HCT116 (cell line): ENCODE measurements around the gene RIPOR3. TPM values are rescaled to one million over a fixed set of nuclear protein-coding genes. Genes with fewer than 3 reads are reported as not detected.
A peak's percentile ranks its signal among the peaks of the same experiment; 100 is the strongest.

ENCODE experiments used
- ATAC-seq: fragments of 200-7000 bp; cut with Tn5 transposase; 2 replicates; pipeline ENCODE4 v1.9.1; 2020; ENCODE audit warnings: mild to moderate bottlenecking, moderate library complexity
- BruUV-seq: library from RNA; stranded (reverse); fragments of 400-500 nt; replicated peaks from 2 replicates; lab custom pipeline; 2021; lab: Mats Ljungman, UMichigan
- CTCF ChIA-PET: fragments of 300-600 bp; sonication (Branson Sonifier 250); formaldehyde crosslinking; loops from one replicate; lab custom pipeline; 2021; ENCODE audit warnings: antibody characterized with exemption; lab: Charles Lee
- POLR2A ChIA-PET: fragments of 300-600, 350-600 bp; sonication (Branson Sonifier 250); formaldehyde crosslinking; loops from one replicate; lab custom pipeline; 2021; ENCODE audit warnings: antibody characterized with exemption; lab: Charles Lee
- RAD21 ChIA-PET, 2 experiments: fragments of 300-600 bp; sonication (Branson Sonifier 250); formaldehyde crosslinking; loops; one replicate each; lab custom pipeline; 2023; ENCODE audit warnings: low total read pairs in 2 of 2; ENCODE audit not compliant: uncharacterized antibody in 2 of 2, unreplicated experiment in 2 of 2, low non-redundant PET in 1 of 2; lab: Charles Lee
- DNase-seq: peaks from one replicate; pipeline ENCODE4 v3.0.0-alpha.2; 2010; ENCODE audit warnings: low read depth, low spot score
- H2AFZ ChIP-seq: fragments of 200-600 bp; shearing (Covaris generic), sonication (generic); 2 replicates; pipeline ENCODE4 v1.6.1; 2017; ENCODE audit warnings: low read depth, mixed run types, mixed read lengths, antibody characterized with exemption, low read length; ENCODE audit not compliant: poor library complexity, severe bottlenecking
- H3K27ac ChIP-seq: 2 replicates; pipeline ENCODE4 v1.5.1; 2012; ENCODE audit warnings: low read depth, low read length
- H3K27me3 ChIP-seq: fragments of 200-600 bp; sonication (generic); 2 replicates; pipeline ENCODE4 v1.6.1; 2016; ENCODE audit warnings: mixed run types, low read length, mixed read lengths; ENCODE audit not compliant: insufficient read depth
- H3K36me3 ChIP-seq, 2 experiments: fragments of 200-500 bp in 1 of 2; fragments of 200-600 bp in 1 of 2; sonication (Bioruptor generic) in 1 of 2; sonication (generic) in 1 of 2; 2 replicates each; pipeline versions ENCODE4 v1.5.1 to v1.6.1; 2014 to 2016; ENCODE audit warnings: low read length in 2 of 2, inconsistent platforms in 1 of 2, mixed read lengths in 1 of 2, mixed run types in 1 of 2; ENCODE audit not compliant: insufficient read depth in 2 of 2, control insufficient read depth in 1 of 2
- H3K4me1 ChIP-seq, 2 experiments: fragments of 200-600 bp in 1 of 2; sonication (generic) in 1 of 2; 2 replicates each; pipeline versions ENCODE4 v1.5.1 to v1.6.1; 2012 to 2017; ENCODE audit warnings: low read length in 2 of 2, inconsistent platforms in 1 of 2, mild to moderate bottlenecking in 1 of 2, mixed read lengths in 1 of 2, mixed run types in 1 of 2, moderate library complexity in 1 of 2; ENCODE audit not compliant: insufficient read depth in 2 of 2, control insufficient read depth in 1 of 2
- H3K4me2 ChIP-seq: fragments of 200-600 bp; sonication (generic); 2 replicates; pipeline ENCODE4 v1.6.1; 2017; ENCODE audit warnings: mixed run types, low read length, mixed read lengths
- H3K4me3 ChIP-seq, 2 experiments: fragments of 200-600 bp in 1 of 2; sonication (generic) in 1 of 2; replicated peaks in 1 of 2; 2 replicates each; pipeline ENCODE4 v1.5.1; 2011 to 2016; ENCODE audit warnings: low read length in 2 of 2, control low read depth in 1 of 2, low read depth in 1 of 2, mild to moderate bottlenecking in 1 of 2, mixed read lengths in 1 of 2, mixed run types in 1 of 2
- H3K79me2 ChIP-seq: fragments of 200-600 bp; sonication (generic); 2 replicates; pipeline ENCODE4 v1.6.1; 2017; ENCODE audit warnings: mild to moderate bottlenecking, mixed run types, low read length, moderate library complexity, mixed read lengths; ENCODE audit not compliant: insufficient read depth
- H3K9ac ChIP-seq: fragments of 200-600 bp; sonication (generic); 2 replicates; pipeline ENCODE4 v1.6.1; 2016; ENCODE audit warnings: low read length, mixed read lengths
- H3K9me2 ChIP-seq: fragments of 200-600 bp; sonication (generic), shearing (Covaris generic); 2 replicates; pipeline ENCODE4 v1.6.1; 2017; ENCODE audit warnings: mixed run types, mild to moderate bottlenecking, moderate library complexity; ENCODE audit not compliant: insufficient read depth
- H3K9me3 ChIP-seq, 2 experiments: fragments of 200-500 bp in 1 of 2; fragments of 200-600 bp in 1 of 2; sonication (Bioruptor generic) in 1 of 2; sonication (generic) in 1 of 2; 2 replicates each; pipeline ENCODE4 v1.6.1; 2014 to 2017; ENCODE audit warnings: low read length in 2 of 2, mixed read lengths in 2 of 2, inconsistent platforms in 1 of 2, low read depth in 1 of 2, mild to moderate bottlenecking in 1 of 2, mixed run types in 1 of 2, moderate library complexity in 1 of 2; ENCODE audit not compliant: control insufficient read depth in 1 of 2, insufficient read depth in 1 of 2
- H4K20me1 ChIP-seq: fragments of 200-600 bp; sonication (generic), shearing (Covaris generic); 2 replicates; pipeline ENCODE4 v1.6.1; 2017; ENCODE audit warnings: mixed run types, mild to moderate bottlenecking, moderate library complexity; ENCODE audit not compliant: insufficient read depth
- CEBPB ChIP-seq: IDR thresholded peaks from 2 replicates; pipeline ENCODE4 v1.6.1; 2012; ENCODE audit warnings: low read depth
- ELF1 ChIP-seq: IDR thresholded peaks from 2 replicates; pipeline ENCODE4 v1.6.1; 2012; ENCODE audit warnings: low read depth, borderline replicate concordance
- EZH2 ChIP-seq: fragments of 200-600 bp; sonication (generic); IDR thresholded peaks from 2 replicates; pipeline ENCODE4 v1.6.1; 2017; ENCODE audit warnings: antibody characterized with exemption, mixed run types
- FOSL1 ChIP-seq: IDR thresholded peaks from 2 replicates; pipeline ENCODE4 v1.6.1; 2012; ENCODE audit warnings: low read depth
- JUND ChIP-seq: IDR thresholded peaks from 2 replicates; pipeline ENCODE4 v1.6.1; 2012
- MAX ChIP-seq: IDR thresholded peaks from 2 replicates; pipeline ENCODE4 v1.6.1; 2012
- POLR2A ChIP-seq: IDR thresholded peaks from 2 replicates; pipeline ENCODE4 v1.7.0; 2011; ENCODE audit warnings: borderline replicate concordance; ENCODE audit not compliant: insufficient read depth, insufficient read length; ENCODE audit errors: extremely low read depth
- POLR2AphosphoS5 ChIP-seq: IDR thresholded peaks from 2 replicates; pipeline ENCODE4 v1.6.1; 2011; ENCODE audit warnings: mild to moderate bottlenecking, low read depth, low read length, moderate library complexity
- RAD21 ChIP-seq: IDR thresholded peaks from 2 replicates; pipeline ENCODE4 v1.6.1; 2012; ENCODE audit warnings: low read depth, mild to moderate bottlenecking
- REST ChIP-seq: IDR thresholded peaks from 2 replicates; pipeline ENCODE4 v1.6.1; 2012; ENCODE audit warnings: low read depth
- SIN3A ChIP-seq: IDR thresholded peaks from 2 replicates; pipeline ENCODE4 v1.6.1; 2012; ENCODE audit warnings: low read depth
- SP1 ChIP-seq: IDR thresholded peaks from 2 replicates; pipeline ENCODE4 v1.6.1; 2012; ENCODE audit warnings: low read depth
- TCF7L2 ChIP-seq: IDR thresholded peaks from 2 replicates; pipeline ENCODE4 v1.7.0; 2011; ENCODE audit warnings: borderline replicate concordance, inconsistent platforms; ENCODE audit not compliant: insufficient read depth, insufficient read length; ENCODE audit errors: extremely low read depth
- YY1 ChIP-seq: IDR thresholded peaks from 2 replicates; pipeline ENCODE4 v1.6.1; 2011; ENCODE audit warnings: low read length, low read depth, moderate library complexity, mild to moderate bottlenecking; ENCODE audit not compliant: insufficient replicate concordance; ENCODE audit errors: extremely low read depth
- intact Hi-C: fragments of 100-400 bp; cut with micrococcal nuclease; formaldehyde crosslinking; loops from 2 replicates; pipeline ENCODE4 v1.10.0; 2022
- total RNA-seq: library from RNA; stranded (reverse); gene quantifications from one replicate; pipeline ENCODE4 v1.2.1, GENCODE V29; 2021; ENCODE audit not compliant: unreplicated experiment

The RIPOR3 gene
- total RNA-seq, 1 experiment from 2014 or later = 0.22 TPM

GRCh38 chr20:50547964-50548363 is 143.4 kb downstream of the RIPOR3 start:
- Histone ChIP-seq H4K20me1 (no peaks in the 10 kb centered on the region), H3K36me3 (peaks cover 0 to 5% of the 10 kb centered on the region in 2 experiments; a peak in 1 of 4 replicates), H3K27me3 (no peaks in the 10 kb centered on the region), H2AFZ (no peak overlapping the region), H3K79me2 (peaks cover 99% of the 10 kb centered on the region), H3K27ac (no peak overlapping the region), H3K4me1 (peaks cover 66 to 85% of the 10 kb centered on the region in 2 experiments), H3K9me3 (no peaks in the 10 kb centered on the region), H3K4me2 (peak overlapping the region; percentile 34), H3K4me3 (no peak overlapping the region), H3K9ac (peak overlapping the region; percentile 6; the same call in 1 of the 2 replicates), H3K9me2 (no peaks in the 10 kb centered on the region)
- DNase-seq (no peak), ATAC-seq (no peak)
- TF ChIP-seq CEBPB (no peak), REST (no peak), SIN3A (no peak), JUND (no peak), RAD21 (no peak), POLR2A (no peak), FOSL1 (no peak), POLR2AphosphoS5 (no peak), YY1 (no peak), EZH2 (no peak), MAX (no peak), TCF7L2 (no peak), ELF1 (no peak), SP1 (no peak)
- CTCF ChIA-PET = no interaction called here
- intact Hi-C loops = no loop called here
- RAD21 ChIA-PET = no interaction called here
- POLR2A ChIA-PET = interaction anchor here (1.0 to 1.9 kb wide), 2 partner anchors 10 to 13 kb away, joined by 4 to 5 read pairs; no protein-coding TSS in a partner anchor
- BruUV-seq = no TSS peak
